ENCODE results near the gene CTSZ.
"Not testable (repeated sequence)": the region's sequence is repeated elsewhere in the genome, so short reads cannot be mapped to it uniquely, and the experiment has no call there.

CTSZ gene

GRCh38 chr20:59044295-59044694 lies 37.2 kb upstream of the CTSZ start:
- no peak for TF ChIP-seq CSRNP3 (CRISPR knock-in tag; IDR thresholded peaks at IDR 0.05)
- TF ChIP-seq OSR1 (CRISPR knock-in tag; IDR thresholded peaks at IDR 0.05), result no peak
- no peak for ATAC-seq

GRCh38 chr20:59043698-59044097 lies 36.6 kb upstream of the CTSZ start:
- no peak for ATAC-seq

DNA sequence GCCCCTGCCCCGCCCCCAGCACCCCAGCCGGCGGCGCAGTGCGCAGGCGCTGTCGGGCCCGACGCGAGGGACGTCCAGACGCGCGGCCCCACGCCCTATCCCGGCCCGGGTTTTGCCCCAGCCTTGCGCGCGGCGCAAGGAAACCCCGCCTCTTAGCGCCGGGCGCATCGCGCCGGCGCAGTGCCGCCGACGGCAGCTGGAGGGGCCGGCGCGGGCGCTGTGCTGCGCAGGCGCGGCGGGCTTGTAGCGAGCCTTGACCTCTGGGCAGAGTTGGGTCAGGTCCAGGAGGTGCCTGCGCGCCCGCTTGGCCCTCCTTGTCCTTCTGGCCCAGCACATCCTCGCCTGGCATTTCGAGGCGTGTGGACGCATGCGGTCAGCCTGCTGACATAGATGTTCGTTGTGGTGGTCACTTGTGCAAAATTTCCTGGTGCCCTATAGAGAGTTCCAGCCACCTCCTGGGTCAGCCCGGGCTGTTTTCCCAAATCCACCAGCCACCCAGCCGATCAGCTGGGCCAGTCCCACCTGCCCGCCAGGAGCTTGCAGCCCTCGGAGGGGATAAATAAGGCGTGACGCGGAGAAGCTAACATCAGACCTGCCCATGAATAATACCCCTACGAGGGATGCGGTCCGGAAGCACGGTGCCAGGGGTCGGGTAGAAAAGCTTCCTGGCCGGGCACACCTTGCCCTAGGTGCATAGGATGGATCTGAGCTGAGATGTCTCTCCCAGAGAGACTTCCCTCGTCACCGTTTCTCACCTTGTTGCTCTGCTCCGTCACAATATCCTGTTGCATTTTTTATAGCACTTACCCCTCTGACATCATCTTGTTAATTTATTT lies 36.0 kb upstream of the CTSZ start:
- TF ChIP-seq ESRRG (CRISPR knock-in tag; IDR thresholded peaks at IDR 0.05), result no peak
- TF ChIP-seq ZFP3 (CRISPR knock-in tag; IDR thresholded peaks at IDR 0.05), result peak; percentile 32; the same call in 1 of the 2 replicates
- ATAC-seq, result peak; percentile 99

More at GRCh38 chr20:59043698-59044097, 36.6 kb upstream of the CTSZ start:
- TF ChIP-seq SNAI2 (CRISPR knock-in tag; IDR thresholded peaks at IDR 0.05), result no peak
- TF ChIP-seq ZFP30 (CRISPR knock-in tag; IDR thresholded peaks at IDR 0.05), result no peak
- no peak for TF ChIP-seq ZC3H10 (CRISPR knock-in tag; IDR thresholded peaks at IDR 0.05)
- TF ChIP-seq ESRRG (CRISPR knock-in tag; IDR thresholded peaks at IDR 0.05), result no peak
- no peak for TF ChIP-seq CSRNP3 (CRISPR knock-in tag; IDR thresholded peaks at IDR 0.05)
- no peak for TF ChIP-seq PATZ1 (CRISPR knock-in tag; IDR thresholded peaks at IDR 0.05; ENCODE audit: borderline replicate concordance)
- TF ChIP-seq CSDC2 (CRISPR knock-in tag; IDR thresholded peaks at IDR 0.05), result no peak
- TF ChIP-seq, protein P1, sequence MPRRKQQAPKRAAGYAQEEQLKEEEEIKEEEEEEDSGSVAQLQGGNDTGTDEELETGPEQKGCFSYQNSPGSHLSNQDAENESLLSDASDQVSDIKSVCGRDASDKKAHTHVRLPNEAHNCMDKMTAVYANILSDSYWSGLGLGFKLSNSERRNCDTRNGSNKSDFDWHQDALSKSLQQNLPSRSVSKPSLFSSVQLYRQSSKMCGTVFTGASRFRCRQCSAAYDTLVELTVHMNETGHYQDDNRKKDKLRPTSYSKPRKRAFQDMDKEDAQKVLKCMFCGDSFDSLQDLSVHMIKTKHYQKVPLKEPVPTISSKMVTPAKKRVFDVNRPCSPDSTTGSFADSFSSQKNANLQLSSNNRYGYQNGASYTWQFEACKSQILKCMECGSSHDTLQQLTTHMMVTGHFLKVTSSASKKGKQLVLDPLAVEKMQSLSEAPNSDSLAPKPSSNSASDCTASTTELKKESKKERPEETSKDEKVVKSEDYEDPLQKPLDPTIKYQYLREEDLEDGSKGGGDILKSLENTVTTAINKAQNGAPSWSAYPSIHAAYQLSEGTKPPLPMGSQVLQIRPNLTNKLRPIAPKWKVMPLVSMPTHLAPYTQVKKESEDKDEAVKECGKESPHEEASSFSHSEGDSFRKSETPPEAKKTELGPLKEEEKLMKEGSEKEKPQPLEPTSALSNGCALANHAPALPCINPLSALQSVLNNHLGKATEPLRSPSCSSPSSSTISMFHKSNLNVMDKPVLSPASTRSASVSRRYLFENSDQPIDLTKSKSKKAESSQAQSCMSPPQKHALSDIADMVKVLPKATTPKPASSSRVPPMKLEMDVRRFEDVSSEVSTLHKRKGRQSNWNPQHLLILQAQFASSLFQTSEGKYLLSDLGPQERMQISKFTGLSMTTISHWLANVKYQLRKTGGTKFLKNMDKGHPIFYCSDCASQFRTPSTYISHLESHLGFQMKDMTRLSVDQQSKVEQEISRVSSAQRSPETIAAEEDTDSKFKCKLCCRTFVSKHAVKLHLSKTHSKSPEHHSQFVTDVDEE (CRISPR knock-in tag; IDR thresholded peaks at IDR 0.05), result no peak
- TF ChIP-seq ARNTL (CRISPR knock-in tag; IDR thresholded peaks at IDR 0.05; ENCODE audit: borderline replicate concordance, low read depth), result no peak
- TF ChIP-seq ZNF565 (CRISPR knock-in tag; conservative IDR thresholded peaks at IDR 0.05; ENCODE audit: low read depth), result no peak
- no peak for TF ChIP-seq RARB (CRISPR knock-in tag; IDR thresholded peaks at IDR 0.05)
- TF ChIP-seq GLIS3 (CRISPR knock-in tag; IDR thresholded peaks at IDR 0.05), result no peak
- TF ChIP-seq OSR1 (CRISPR knock-in tag; IDR thresholded peaks at IDR 0.05), result no peak
- TF ChIP-seq ZNF70 (CRISPR knock-in tag; IDR thresholded peaks at IDR 0.05), result no peak
- TF ChIP-seq PPARA (CRISPR knock-in tag; IDR thresholded peaks at IDR 0.05; ENCODE audit: borderline replicate concordance), result no peak
- no peak for TF ChIP-seq TOX (CRISPR knock-in tag; IDR thresholded peaks at IDR 0.05; ENCODE audit: borderline replicate concordance)

- TF ChIP-seq SNAI2 (CRISPR knock-in tag; IDR thresholded peaks at IDR 0.05), result no peak
- TF ChIP-seq ZFP3 (CRISPR knock-in tag; IDR thresholded peaks at IDR 0.05), result peak; percentile 33; the same call in 1 of the 2 replicates
- peak; percentile 68 for ATAC-seq
These were observed 35.2 kb upstream of the CTSZ start, which contains the start of gene PRELID3B for GRCh38 chr20:59042151-59042795. Gene PRELID3B (minus strand): TSS chr20:59042786. CDS start chr20:59042730, 56 bp downstream.

DNA sequence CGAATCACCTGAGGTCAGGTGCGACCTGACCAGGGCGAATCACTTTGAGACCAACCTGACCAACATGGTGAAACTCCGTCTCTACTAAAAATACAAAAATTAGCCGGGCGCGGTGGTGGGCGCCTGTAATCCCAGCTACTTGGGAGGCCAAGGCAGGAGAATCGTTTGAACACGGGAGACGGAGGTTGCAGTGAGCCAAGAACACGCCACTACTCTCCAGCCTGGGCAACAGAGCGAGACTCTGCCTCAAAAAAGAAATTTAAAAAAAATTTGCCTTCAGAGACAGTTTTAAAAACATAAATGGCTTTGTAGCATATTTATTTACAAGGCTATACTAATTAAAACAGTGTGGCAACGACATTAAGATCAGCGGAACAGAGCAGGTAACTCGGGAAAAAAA lies 34.4 kb upstream of the CTSZ start:
- ATAC-seq, result not testable (repeated sequence)

Measured in SK-N-SH treated with all-trans-retinoic acid at 6 μM for 48 hours (cell line).